GM21526 (cell line): Measurements from ENCODE around the gene TMCC1.
"Not testable (repeated sequence)": the region's sequence is repeated elsewhere in the genome, so short reads cannot be mapped to it uniquely, and the experiment has no call there.

Experiments used
- ATAC-seq: cut with Tn5 transposase; IDR thresholded peaks from one replicate; pipeline ENCODE4 v1.9.1; 2021; ENCODE audit warnings: moderate library complexity; ENCODE audit not compliant: unreplicated experiment, low FRiP score

TMCC1 gene

DNA sequence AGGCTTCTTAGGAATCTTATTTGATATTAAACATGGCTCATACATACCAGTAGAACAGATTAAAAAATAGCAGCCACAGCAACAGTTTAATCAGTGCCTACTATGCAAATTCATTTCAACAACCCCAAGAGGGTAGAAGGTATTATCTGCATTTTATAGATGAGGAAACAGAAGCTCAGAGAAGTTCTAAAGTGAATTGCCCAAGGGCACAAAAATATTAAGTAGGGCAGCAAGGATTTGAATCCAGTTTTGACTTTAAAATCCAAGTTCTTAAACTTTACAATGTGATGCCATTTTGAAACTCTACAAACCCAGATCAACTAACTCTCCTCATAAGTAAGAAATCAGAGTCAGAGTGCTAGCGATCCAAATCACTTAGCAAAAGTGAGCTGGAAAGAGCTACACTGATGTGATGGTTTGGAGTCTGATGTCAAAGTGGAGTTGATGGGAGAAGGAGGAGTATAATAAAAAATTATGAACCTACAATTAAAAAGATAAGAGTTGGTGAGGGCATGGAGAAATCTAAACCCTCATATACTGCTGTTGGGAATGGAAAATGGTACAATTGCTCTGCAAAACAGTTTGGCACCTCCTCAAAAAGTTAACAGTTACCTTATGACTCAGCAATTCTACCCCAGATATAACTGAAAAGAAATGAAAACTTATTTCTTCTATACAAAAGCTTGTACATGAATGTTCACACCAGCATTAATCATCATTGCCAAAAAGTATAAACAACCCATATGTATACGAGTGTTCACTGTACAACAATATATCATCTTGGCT lies 236.1 kb downstream of the TMCC1 start:
- no peak for ATAC-seq

- no peak for ATAC-seq
These were observed 236.8 kb downstream of the TMCC1 start for GRCh38 chr3:129656659-129657247.

DNA sequence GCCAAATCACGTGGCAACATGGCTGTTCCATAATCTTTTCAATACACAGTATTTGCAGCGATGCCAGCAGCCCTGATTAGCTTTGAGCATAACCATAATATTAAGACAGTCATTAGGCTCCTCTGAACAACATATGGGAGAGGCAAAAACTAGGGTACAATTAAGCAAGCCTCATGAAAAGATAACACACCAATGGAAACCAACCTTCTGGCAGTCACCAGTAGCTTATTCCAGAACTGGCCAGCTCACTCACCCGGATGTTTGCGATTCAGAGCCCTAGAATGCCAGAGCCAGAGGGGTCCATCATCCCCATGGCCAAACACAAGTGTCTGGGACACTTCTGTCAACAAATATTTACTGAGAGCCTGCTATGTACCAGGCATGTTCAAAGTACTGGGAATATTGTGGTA lies 238.2 kb downstream of the TMCC1 start:
- no peak for ATAC-seq

DNA sequence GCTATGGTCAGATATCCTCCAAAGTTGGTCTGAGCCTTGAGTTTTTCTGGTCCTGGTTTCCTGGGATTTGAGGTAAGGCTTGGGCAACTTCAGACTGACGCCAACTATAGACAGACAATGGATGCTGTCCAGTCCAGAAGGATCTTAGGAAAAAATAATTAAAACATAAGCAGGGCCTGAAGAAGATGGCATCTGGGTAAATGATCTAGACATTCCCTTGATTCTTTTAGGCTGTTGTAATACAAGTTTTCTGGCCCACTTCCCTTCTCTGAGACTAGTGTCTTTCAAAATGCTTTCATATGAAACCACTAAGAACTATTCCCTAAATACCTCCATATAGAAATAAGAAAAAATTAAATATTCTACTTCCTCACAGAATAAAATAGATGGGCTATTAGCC lies 239.4 kb downstream of the TMCC1 start:
- ATAC-seq: no peak

GRCh38 chr3:129653019-129653418 lies 240.5 kb downstream of the TMCC1 start:
- no peak for ATAC-seq

- ATAC-seq: no peak
These were observed 241.9 kb downstream of the TMCC1 start for GRCh38 chr3:129651435-129652202.

DNA sequence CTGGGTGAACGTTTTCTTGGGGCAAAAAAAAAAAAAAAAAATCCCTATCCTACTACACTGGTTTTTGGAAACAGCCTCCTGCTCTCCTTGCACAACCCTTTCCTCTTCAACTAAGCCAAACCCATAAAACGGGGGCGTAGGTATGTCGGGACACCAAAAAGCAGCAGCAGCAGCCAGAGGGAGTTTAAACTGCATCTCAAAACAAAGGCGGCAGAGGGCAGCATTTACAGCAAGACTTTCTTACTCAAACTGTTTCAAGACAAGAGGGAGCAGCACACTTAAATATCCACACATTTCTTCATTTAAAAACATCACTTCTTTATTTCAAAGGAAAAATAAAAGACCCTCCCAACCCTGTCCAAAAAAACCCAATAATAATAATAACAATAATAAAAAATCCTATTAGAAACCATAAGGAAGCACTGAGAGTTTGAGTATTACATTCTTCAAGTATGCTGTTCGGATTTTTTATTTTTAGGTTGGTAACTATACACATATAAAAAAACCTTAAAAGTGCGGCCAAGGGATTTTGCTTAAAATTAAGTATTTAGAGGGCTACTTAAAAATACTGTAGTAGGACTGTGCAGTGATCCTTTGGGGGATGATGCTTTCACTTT lies 243.1 kb downstream of the TMCC1 start:
- ATAC-seq: no peak

DNA sequence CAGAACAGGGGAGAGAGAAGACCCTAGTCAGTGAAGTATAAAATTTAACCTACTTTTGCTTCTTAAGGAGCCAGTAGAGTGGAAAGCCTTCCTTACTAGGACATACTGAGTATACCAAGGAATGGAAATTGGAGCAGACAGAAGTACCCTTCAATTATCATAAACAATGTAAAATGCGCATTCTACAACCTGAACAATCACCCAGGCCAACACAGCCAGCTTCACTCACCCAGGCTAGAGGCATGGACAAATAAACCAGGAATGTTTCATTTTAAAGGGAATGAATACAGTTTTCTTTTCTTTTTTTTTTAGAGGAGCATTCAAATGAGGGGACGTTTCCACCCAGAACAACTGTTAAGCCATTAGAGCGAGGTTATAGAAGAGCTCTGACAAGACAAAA lies 245.1 kb downstream of the TMCC1 start:
- no peak for ATAC-seq

DNA sequence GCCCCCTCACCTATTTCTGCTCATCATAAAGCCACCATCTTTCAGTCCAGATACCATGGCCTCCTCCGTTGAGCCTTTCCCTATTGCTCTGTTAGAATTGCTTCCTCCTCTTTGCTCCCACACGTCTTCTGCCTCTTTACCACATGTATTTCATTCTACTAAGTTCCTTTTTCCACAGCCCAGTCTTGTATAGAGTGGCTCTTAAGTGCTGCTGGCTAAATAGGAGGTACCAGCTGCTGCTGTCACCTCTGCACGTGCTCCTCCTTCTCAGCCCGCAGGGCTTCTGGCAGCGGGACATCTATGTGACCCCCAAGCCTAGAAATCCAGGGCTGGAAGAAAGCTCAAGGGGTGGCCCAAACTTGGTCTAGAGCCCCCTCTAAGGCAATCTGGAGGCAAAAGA lies 248.2 kb downstream of the TMCC1 start:
- ATAC-seq: no peak

DNA sequence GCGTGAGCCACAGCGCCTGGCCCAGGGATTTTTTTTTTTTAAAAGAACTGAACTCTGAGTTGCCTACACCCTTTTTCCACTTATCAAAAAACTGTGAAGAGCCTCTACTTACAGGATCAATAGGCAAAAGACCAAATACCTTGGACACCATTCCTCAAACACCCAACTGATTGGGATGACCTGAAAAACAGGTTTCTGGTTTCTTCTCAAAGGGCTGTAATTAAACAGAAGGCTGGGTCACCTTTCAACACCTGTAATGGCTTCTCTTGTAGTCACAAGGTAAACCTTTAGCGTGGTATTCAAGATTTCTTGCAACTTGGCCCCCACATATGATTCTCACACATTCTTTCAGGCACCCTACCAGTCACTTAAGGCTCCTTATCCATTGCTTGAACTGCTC lies 248.7 kb downstream of the TMCC1 start:
- no peak for ATAC-seq

DNA sequence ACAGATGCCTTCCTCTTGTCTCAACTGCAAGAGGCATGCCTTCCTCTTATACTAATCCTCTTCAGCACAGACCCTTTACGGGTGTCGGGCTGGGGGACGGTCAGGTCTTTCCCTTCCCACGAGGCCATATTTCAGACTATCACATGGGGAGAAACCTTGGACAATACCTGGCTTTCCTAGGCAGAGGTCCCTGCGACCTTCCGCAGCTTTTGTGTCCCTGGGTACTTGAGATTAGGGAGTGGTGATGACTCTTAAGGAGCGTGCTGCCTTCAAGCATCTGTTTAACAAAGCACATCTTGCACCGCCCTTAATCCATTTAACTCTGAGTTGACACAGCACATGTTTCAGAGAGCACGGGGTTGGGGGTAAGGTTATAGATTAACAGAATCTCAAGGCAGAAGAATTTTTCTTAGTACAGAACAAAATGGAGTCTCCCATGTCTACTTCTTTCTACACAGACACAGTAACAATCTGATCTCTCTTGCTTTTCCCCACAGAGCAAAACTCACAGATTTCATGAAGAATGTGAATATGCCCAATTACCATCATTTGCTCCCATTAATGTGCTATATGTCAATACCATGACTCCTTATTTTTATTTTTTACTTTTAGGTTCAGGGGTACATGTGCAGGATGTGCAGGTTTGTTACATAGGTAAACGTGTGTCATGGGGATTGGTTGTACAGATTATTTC lies 251.8 kb downstream of the TMCC1 start:
- not testable (repeated sequence) for ATAC-seq

DNA sequence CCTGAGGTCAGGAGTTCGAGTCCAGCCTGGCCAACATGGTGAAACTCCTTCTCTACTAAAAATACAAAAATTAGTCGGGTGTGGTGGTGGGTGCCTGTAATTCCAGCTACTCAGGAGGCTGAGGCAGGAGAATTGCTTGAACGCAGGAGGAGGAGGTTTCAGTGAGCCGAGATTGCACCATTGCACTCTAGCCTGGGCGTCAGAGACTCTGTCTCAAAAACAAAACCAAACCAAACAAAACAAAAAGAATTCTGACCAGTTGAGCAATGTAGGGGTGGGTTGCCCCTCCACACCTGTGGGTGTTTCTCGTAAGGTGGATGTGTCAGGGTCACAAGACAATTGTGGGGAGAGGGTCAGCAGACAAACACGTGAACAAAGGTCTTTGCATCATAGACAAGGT lies 252.5 kb downstream of the TMCC1 start:
- not testable (repeated sequence) for ATAC-seq

GRCh38 chr3:129638481-129638880 lies 255.0 kb downstream of the TMCC1 start:
- ATAC-seq: no peak

DNA sequence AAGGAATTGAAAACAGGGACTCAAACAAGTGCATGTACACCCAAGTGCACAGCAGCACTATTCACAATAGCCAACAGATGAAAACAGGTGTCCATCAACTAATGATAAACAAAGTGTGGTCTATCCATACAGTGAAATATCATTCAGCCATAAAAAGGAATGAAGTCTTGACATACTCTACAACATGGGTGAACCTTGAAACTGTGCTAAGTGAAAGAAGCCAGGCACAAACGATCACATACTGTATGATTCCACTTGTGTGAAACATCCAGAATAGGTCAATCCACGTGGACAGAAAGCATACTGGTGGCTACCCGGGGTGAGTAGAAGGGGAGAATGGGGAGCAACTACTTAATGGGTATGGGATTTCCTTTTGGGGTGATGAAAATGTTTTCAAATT lies 257.4 kb downstream of the TMCC1 start:
- ATAC-seq: no peak

DNA sequence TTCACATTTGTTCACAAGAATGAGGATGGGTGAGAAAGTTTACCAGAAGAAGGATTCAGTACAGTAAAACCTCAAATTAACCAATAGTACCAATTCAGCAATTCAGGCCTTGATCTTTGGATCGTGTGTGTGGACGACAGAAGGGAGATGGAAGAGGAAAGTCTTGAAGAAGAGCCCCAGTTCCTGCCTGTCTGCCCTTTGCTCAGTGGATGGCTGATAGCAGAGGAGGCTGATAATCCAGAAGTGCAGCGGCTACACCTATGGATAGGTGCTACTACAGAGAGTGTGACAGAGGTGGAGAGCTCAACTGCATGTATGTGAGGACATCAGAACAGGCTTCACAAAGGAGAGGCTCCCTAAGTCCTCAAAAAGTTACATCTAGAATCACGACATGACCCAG lies 257.9 kb downstream of the TMCC1 start:
- no peak for ATAC-seq

DNA sequence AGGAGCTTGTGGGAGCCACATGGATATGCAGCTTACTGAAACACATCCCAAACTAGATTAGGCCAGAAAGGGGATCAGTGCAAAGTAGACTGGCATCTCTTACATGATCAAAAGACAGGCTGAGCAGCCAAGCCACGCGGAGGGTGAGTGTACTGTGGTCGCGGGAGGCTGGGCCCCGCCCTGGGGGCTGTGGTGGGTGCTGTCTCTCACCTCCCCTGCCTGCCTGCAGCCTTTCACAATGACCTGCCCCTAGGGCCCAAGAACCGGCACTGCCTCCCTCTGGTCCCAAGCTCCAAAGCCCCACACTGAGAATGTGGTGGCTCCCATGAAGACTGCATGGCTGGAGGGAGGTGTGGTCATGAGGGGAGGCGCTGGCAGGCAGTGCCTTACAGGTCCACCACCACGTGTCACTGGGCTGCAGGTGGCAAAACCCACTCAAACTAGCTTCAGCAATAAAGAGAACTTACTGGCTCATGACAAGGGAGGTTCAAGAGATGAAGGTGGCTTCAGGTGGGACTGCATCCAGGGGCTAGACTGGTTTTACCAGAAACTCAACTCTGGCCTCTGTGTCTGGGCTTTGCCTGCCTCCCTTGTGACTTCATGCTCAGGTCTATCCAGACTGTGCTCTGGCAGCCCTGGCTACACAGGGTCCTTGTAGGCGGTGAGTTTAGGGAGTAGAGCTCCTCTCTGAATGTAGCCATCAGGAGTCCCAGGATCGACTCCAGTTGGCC lies 259.6 kb downstream of the TMCC1 start:
- no peak for ATAC-seq

GRCh38 chr3:129632977-129633376 lies 260.5 kb downstream of the TMCC1 start:
- no peak for ATAC-seq

- no peak for ATAC-seq
These were observed 261.0 kb downstream of the TMCC1 start for GRCh38 chr3:129632556-129632955.

DNA sequence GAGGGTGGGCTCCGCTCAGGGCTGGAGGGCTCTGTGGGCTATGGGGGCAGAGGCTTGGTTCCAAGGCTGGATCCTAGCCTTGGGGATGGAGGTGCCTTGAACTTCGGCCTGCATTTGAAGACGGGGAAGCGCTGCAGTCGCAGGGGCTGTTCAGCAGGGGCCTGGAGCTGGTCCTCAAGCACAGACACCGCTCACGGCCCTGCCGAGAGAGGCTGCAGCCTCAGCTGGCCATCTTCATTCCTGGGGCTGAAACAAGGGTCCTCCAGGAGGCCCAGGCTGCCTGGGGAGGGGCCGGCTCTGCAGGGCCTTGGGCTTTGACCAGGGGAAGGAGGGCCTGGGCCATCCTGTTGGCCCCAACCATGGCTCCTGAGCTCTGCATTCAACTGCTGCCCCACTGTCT lies 261.5 kb downstream of the TMCC1 start:
- no peak for ATAC-seq

GRCh38 chr3:129629011-129629410 lies 264.5 kb downstream of the TMCC1 start:
- ATAC-seq: no peak
